Keratinocyte (primary cell): ENCODE measurements around the gene DAB1. TPM values are rescaled to one million over a fixed set of nuclear protein-coding genes. Genes with fewer than 3 reads are reported as not detected.

ENCODE experiments used
- DNase-seq: peaks from one replicate; pipeline ENCODE4 v3.0.0-alpha.2; 2011; ENCODE audit warnings: low read depth, missing footprints, low spot score
- FAIRE-seq: peaks from 2 replicates; lab custom pipeline; 2011; peaks lifted over from hg19 to GRCh38; lab: Jason Lieb, UNC
- H2AFZ ChIP-seq: 2 replicates; pipeline ENCODE4 v1.6.0; 2012; ENCODE audit warnings: low read length, control low read depth, inconsistent platforms; ENCODE audit not compliant: control insufficient read depth
- H3K27ac ChIP-seq: 2 replicates; pipeline ENCODE4 v1.5.1; 2011; ENCODE audit warnings: low read length; ENCODE audit not compliant: control insufficient read depth, insufficient read depth
- H3K27me3 ChIP-seq: 3 replicates; pipeline ENCODE4 v1.6.0; 2011; ENCODE audit warnings: low read length; ENCODE audit not compliant: control insufficient read depth, insufficient read depth; ENCODE audit errors: extremely low read depth
- H3K36me3 ChIP-seq, 2 experiments: 2 replicates in 1 of 2; 3 replicates in 1 of 2; pipeline ENCODE4 v1.5.1; 2011; ENCODE audit warnings: low read length in 2 of 2, mild to moderate bottlenecking in 1 of 2; ENCODE audit not compliant: control insufficient read depth in 2 of 2, insufficient read depth in 2 of 2; ENCODE audit errors: extremely low read depth in 1 of 2
- H3K4me1 ChIP-seq: 3 replicates; pipeline ENCODE4 v1.5.1; 2011; ENCODE audit warnings: low read length; ENCODE audit not compliant: control insufficient read depth, insufficient read depth; ENCODE audit errors: extremely low read depth
- H3K4me2 ChIP-seq: 3 replicates; pipeline ENCODE4 v1.6.0; 2011; ENCODE audit warnings: low read depth, low read length; ENCODE audit not compliant: control insufficient read depth, insufficient read depth; ENCODE audit errors: extremely low read depth
- H3K4me3 ChIP-seq, 3 experiments: fragments of 200-600 bp in 1 of 3; sonication (generic) in 1 of 3; 2 replicates in 2 of 3; 3 replicates in 1 of 3; pipeline ENCODE4 v1.5.1; 2011 to 2016; ENCODE audit warnings: low read length in 3 of 3, mild to moderate bottlenecking in 3 of 3, control low read depth in 2 of 3, inconsistent platforms in 1 of 3, low read depth in 1 of 3, mixed read lengths in 1 of 3, mixed run types in 1 of 3, moderate library complexity in 1 of 3; ENCODE audit not compliant: control insufficient read depth in 2 of 3, insufficient read depth in 2 of 3; ENCODE audit errors: extremely low read depth in 1 of 3
- H3K79me2 ChIP-seq: 2 replicates; pipeline ENCODE4 v1.6.0; 2012; ENCODE audit warnings: low read length; ENCODE audit not compliant: control insufficient read depth, insufficient read depth
- H3K9ac ChIP-seq: 3 replicates; pipeline ENCODE4 v1.6.0; 2011; ENCODE audit warnings: low read length; ENCODE audit not compliant: control insufficient read depth, insufficient read depth; ENCODE audit errors: extremely low read depth
- H3K9me1 ChIP-seq: 3 replicates; pipeline ENCODE4 v1.6.0; 2011; ENCODE audit warnings: low read length; ENCODE audit not compliant: control insufficient read depth, insufficient read depth; ENCODE audit errors: extremely low read depth
- H3K9me3 ChIP-seq: 2 replicates; pipeline ENCODE4 v1.5.1; 2012; ENCODE audit warnings: low read depth, low read length; ENCODE audit not compliant: control insufficient read depth
- H4K20me1 ChIP-seq: 3 replicates; pipeline ENCODE4 v1.6.0; 2011; ENCODE audit warnings: low read length; ENCODE audit not compliant: control insufficient read depth, insufficient read depth; ENCODE audit errors: extremely low read depth
- EZH2 ChIP-seq: IDR thresholded peaks from one replicate; pipeline ENCODE4 v1.6.1; 2012; ENCODE audit warnings: inconsistent platforms, mild to moderate bottlenecking, low read length, moderate library complexity
- dilution Hi-C: fragments of 300-500 bp; cut with MboI; formaldehyde crosslinking; loops from one replicate; pipeline ENCODE4 v1.7.0; 2020; ENCODE audit warnings: low sequenced_read_pairs; ENCODE audit not compliant: extremely low pct_ligation_motif_present
- polyA plus RNA-seq, 5 experiments: library from polyadenylated mRNA; depleted of rRNA in 3 of 5; stranded (reverse) in 3 of 5; stranded (forward) in 1 of 5; unstranded in 1 of 5; fragments of >200 nt; gene quantifications; 1 replicate in 1 of 5; 2 replicates in 3 of 5; 3 replicates in 1 of 5; pipeline versions ENCODE4 v1.2.1 to v1.2.3, GENCODE V29; 2011 to 2012; ENCODE audit warnings: missing spikeins in 2 of 5, low read depth in 1 of 5, low replicate concordance in 1 of 5
- TF ChIP-seq, protein P1 (sequence below), 3 experiments: IDR thresholded peaks in 1 of 3; conservative IDR thresholded peaks in 1 of 3; optimal IDR thresholded peaks in 1 of 3; 2 replicates in 2 of 3; 3 replicates in 1 of 3; pipeline versions ENCODE3 to v1.5.1; 2011; ENCODE audit warnings: low read length in 3 of 3, mild to moderate bottlenecking in 3 of 3, moderate library complexity in 2 of 3, control low read depth in 1 of 3, inconsistent platforms in 1 of 3; ENCODE audit not compliant: insufficient read depth in 2 of 3; ENCODE audit errors: extremely low read depth in 1 of 3

The DAB1 gene
- polyA plus RNA-seq, 1 donor (not counting 4 experiments of a cell fraction or from before 2014, with no cell fraction given): 0.01 TPM

- FAIRE-seq: no peak
- Histone ChIP-seq H3K9ac (no peak overlapping the region), H3K9me3 (no peaks in the 10 kb centered on the region), H3K4me1 (peaks cover 26% of the 10 kb centered on the region), H3K36me3 (no peaks in the 10 kb centered on the region), H3K4me2 (no peak overlapping the region), H3K9me1 (no peaks in the 10 kb centered on the region), H3K4me3 (no peak overlapping the region), H3K27ac (no peak overlapping the region), H3K79me2 (no peaks in the 10 kb centered on the region), H3K27me3 (no peaks in the 10 kb centered on the region), H4K20me1 (no peaks in the 10 kb centered on the region), H2AFZ (no peak overlapping the region)
- dilution Hi-C loops: no loop called here
- TF ChIP-seq, protein P1, sequence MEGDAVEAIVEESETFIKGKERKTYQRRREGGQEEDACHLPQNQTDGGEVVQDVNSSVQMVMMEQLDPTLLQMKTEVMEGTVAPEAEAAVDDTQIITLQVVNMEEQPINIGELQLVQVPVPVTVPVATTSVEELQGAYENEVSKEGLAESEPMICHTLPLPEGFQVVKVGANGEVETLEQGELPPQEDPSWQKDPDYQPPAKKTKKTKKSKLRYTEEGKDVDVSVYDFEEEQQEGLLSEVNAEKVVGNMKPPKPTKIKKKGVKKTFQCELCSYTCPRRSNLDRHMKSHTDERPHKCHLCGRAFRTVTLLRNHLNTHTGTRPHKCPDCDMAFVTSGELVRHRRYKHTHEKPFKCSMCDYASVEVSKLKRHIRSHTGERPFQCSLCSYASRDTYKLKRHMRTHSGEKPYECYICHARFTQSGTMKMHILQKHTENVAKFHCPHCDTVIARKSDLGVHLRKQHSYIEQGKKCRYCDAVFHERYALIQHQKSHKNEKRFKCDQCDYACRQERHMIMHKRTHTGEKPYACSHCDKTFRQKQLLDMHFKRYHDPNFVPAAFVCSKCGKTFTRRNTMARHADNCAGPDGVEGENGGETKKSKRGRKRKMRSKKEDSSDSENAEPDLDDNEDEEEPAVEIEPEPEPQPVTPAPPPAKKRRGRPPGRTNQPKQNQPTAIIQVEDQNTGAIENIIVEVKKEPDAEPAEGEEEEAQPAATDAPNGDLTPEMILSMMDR (optimal IDR thresholded peaks at IDR 0.05 in 1 of 3, IDR thresholded peaks at IDR 0.05 in 1 of 3, conservative IDR thresholded peaks at IDR 0.05 in 1 of 3; ENCODE audit: extremely low read depth in 1 of 3, insufficient read depth in 2 of 3, low read length in 3 of 3): no peak
- no peak for TF ChIP-seq EZH2
- DNase-seq: no peak
These were observed 142.5 kb downstream of the DAB1 start for GRCh38 chr1:57281324-57281723.

GRCh38 chr1:57279909-57280666 lies 143.8 kb downstream of the DAB1 start:
- Histone ChIP-seq H3K9ac (peak overlapping the region; percentile 4), H3K9me1 (no peaks in the 10 kb centered on the region), H3K4me2 (peak overlapping the region; percentile 55), H3K27me3 (no peaks in the 10 kb centered on the region), H3K9me3 (no peaks in the 10 kb centered on the region), H3K4me3 (no peak overlapping the region), H2AFZ (peak overlapping the region; percentile 59), H3K4me1 (peaks cover 26% of the 10 kb centered on the region), H3K27ac (peak overlapping the region; percentile 63), H3K79me2 (no peaks in the 10 kb centered on the region), H4K20me1 (no peaks in the 10 kb centered on the region), H3K36me3 (no peaks in the 10 kb centered on the region)
- TF ChIP-seq, protein P1 (optimal IDR thresholded peaks at IDR 0.05 in 1 of 3, IDR thresholded peaks at IDR 0.05 in 1 of 3, conservative IDR thresholded peaks at IDR 0.05 in 1 of 3; ENCODE audit: extremely low read depth in 1 of 3, insufficient read depth in 2 of 3, low read length in 3 of 3): no peak
- no peak for TF ChIP-seq EZH2
- FAIRE-seq: peak; percentile 100
- dilution Hi-C loops: no loop called here
- peak; percentile 80 for DNase-seq
